Measurements from ENCODE around the gene EPB41L2. TPM values are rescaled to one million over a fixed set of nuclear protein-coding genes. Genes with fewer than 3 reads are reported as not detected.

Gene EPB41L2
- total RNA-seq, 2 donors from 2014 or later: 41.9 to 47.2 TPM

DNA sequence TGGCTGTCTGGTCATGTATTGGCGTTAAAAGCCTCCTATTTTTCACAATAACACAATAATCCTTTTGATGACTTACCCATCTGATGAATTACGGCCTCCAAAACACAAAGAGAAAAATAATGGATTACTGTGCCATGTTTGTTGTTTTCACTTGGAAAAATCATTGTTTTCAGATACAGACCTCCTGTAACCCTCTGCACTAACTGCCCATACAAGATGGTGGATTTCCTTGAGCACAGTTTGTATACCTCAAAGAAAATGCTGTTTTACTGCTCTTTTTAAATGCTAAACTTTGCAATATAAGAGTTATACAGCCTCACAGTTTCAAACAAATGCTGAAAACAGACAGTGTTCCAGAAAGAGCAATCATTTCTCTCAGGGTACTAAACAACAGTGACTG, 174.8 kb downstream of the EPB41L2 start:
- Histone ChIP-seq H3K27ac (no peak overlapping the region), H3K4me1 (no peaks in the 10 kb centered on the region), H3K36me3 (peaks cover 17% of the 10 kb centered on the region), H3K9me3 (no peaks in the 10 kb centered on the region), H3K27me3 (no peaks in the 10 kb centered on the region), H3K4me3 (no peak overlapping the region)
- TF ChIP-seq, protein P1, sequence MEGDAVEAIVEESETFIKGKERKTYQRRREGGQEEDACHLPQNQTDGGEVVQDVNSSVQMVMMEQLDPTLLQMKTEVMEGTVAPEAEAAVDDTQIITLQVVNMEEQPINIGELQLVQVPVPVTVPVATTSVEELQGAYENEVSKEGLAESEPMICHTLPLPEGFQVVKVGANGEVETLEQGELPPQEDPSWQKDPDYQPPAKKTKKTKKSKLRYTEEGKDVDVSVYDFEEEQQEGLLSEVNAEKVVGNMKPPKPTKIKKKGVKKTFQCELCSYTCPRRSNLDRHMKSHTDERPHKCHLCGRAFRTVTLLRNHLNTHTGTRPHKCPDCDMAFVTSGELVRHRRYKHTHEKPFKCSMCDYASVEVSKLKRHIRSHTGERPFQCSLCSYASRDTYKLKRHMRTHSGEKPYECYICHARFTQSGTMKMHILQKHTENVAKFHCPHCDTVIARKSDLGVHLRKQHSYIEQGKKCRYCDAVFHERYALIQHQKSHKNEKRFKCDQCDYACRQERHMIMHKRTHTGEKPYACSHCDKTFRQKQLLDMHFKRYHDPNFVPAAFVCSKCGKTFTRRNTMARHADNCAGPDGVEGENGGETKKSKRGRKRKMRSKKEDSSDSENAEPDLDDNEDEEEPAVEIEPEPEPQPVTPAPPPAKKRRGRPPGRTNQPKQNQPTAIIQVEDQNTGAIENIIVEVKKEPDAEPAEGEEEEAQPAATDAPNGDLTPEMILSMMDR (IDR thresholded peaks at IDR 0.05): no peak
- DNase-seq (ENCODE audit: low spot score): no peak

DNA sequence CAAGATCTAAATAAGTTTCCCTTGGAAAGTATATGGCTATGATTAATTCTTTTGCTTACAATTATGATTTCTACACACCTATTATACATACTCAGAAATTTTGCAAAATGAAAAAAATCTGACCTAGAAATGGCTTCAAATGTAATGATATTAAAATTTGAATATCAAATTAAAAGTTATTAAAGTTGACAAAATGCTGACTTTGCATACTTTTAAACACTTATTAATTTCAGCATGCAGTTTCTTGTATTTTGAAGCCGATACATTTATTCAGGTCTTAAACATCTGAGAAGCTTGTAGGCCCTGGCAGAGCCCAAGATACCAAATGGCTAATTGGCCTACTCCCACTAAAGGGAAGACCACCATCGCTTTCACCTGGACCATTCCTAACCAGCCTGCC, 176.1 kb downstream of the EPB41L2 start:
- Histone ChIP-seq H3K27ac (no peak overlapping the region), H3K27me3 (no peaks in the 10 kb centered on the region), H3K4me1 (no peaks in the 10 kb centered on the region), H3K36me3 (peaks cover 17% of the 10 kb centered on the region), H3K4me3 (no peak overlapping the region), H3K9me3 (no peaks in the 10 kb centered on the region)
- no peak for DNase-seq (ENCODE audit: low spot score)
- TF ChIP-seq, protein P1 (IDR thresholded peaks at IDR 0.05): no peak

DNA sequence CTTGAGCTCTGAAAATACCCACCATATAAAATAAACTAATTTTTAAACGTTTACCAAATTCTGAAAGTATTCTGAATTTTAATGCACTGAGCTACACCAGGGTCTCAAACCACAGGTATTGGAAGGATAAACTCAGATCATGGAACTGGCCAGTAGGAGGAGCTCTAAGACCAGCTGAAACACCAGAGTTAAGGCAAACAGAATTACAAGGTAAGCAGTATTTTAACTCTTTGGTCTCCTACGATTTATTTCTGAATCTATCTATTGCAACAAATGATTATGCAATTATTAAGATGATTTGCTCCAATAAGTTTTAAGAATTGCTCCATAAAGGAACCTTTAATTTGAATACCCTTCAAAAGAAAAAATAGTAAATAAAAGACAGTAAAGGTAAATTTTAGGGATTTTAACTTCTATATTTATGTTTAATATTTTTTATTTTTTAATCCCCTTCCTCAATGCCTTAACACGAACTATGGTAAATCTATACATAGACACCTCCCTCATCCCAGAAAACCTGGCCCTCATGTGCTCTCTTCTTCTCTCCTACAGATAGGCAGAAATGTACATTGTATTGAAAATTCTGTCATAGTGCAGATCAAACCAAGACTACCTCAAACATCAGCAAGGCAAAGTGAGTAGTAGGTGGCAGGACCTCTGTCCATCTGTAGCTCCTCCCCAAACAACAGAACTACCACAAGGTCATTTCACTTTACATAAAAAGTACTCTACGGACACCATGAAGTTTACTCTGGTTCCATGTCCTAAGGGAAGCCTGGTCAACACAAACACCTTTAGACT, 177.5 kb downstream of the EPB41L2 start:
- Histone ChIP-seq H3K9me3 (no peaks in the 10 kb centered on the region), H3K27ac (no peak overlapping the region), H3K27me3 (no peaks in the 10 kb centered on the region), H3K4me3 (no peak overlapping the region), H3K36me3 (peaks cover 17% of the 10 kb centered on the region), H3K4me1 (no peaks in the 10 kb centered on the region)
- no peak for DNase-seq (ENCODE audit: low spot score)
- TF ChIP-seq, protein P1 (IDR thresholded peaks at IDR 0.05): peak; percentile 69 to 86

DNA sequence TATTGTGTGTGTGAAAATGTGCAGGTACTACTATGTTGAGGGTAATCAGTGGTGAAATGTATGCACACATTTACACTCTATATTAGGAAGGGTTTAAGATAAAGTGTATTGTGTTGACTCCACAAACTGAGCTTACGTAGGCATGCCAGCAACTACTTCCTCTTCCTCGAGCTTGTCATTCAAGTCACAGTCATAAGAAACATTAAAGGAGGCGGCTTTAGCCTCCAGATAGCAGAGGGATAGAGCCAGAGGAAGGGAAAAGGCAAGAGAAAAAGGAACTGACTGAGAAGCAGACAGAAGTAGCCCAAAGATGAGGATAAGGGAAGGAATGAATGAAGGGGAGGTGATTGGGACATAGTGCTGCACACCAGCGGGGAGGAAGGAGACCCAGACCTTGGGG, 180.7 kb downstream of the EPB41L2 start:
- no peaks in the 10 kb centered on the region for H3K27me3 ChIP-seq
- H3K36me3 ChIP-seq: peaks cover 9% of the 10 kb centered on the region
- no peak overlapping the region for H3K27ac ChIP-seq
- no peak overlapping the region for H3K4me3 ChIP-seq
- TF ChIP-seq, protein P1 (IDR thresholded peaks at IDR 0.05): no peak
- no peaks in the 10 kb centered on the region for H3K9me3 ChIP-seq
- DNase-seq (ENCODE audit: low spot score): no peak
- H3K4me1 ChIP-seq: no peaks in the 10 kb centered on the region

DNA sequence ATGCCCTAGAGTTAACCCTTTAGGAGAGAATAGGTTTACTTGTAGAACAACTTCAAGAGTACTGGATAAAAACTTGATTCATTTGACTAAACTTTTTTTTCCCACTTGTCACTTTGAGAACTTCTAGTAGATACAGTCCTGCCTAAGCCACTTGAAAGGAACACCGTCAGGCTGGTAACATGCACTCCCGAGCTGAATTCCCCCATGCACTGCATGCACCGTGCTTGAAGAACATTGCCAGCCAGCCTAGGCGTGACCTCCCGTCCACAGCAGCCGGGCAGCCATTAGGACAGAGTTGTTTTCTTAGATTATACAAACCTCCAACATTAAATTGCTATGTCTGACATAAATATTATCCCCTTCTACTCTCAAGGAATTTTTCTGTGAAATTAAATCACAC, 183.2 kb downstream of the EPB41L2 start:
- no peaks in the 10 kb centered on the region for H3K9me3 ChIP-seq
- peaks cover 5% of the 10 kb centered on the region for H3K36me3 ChIP-seq
- DNase-seq (ENCODE audit: low spot score): no peak
- H3K27ac ChIP-seq: no peak overlapping the region
- no peaks in the 10 kb centered on the region for H3K4me1 ChIP-seq
- no peaks in the 10 kb centered on the region for H3K27me3 ChIP-seq
- TF ChIP-seq, protein P1 (IDR thresholded peaks at IDR 0.05): no peak
- H3K4me3 ChIP-seq: no peak overlapping the region

DNA sequence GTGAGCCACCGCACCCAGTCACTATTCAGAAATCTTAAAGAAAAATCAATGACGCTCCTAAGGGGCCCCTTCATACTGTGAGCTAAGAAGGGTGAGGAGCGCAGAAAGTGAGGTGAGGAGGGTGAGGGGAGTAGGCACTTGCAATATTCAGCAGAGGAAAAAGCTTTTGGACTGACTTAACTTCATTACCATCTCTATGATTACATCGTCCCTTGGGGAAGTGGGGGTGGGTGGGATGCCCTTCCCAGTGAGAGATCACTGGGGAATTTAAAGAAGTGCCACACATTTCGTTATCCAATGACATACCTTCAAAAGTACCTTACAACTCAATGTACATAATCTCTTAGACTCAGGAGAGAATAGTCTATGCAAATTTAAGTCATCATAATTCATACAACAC, 189.3 kb downstream of the EPB41L2 start:
- Histone ChIP-seq H3K36me3 (peaks cover 8% of the 10 kb centered on the region), H3K9me3 (no peaks in the 10 kb centered on the region), H3K27ac (no peak overlapping the region), H3K27me3 (no peaks in the 10 kb centered on the region), H3K4me1 (no peaks in the 10 kb centered on the region), H3K4me3 (no peak overlapping the region)
- TF ChIP-seq, protein P1 (IDR thresholded peaks at IDR 0.05): no peak
- no peak for DNase-seq (ENCODE audit: low spot score)

All from right atrium auricular region (tissue), 2 donors.